Lower lobe of right lung (tissue), 2 donors: Measurements from ENCODE around the gene SLC6A2. TPM values are rescaled to one million over a fixed set of nuclear protein-coding genes. Genes with fewer than 3 reads are reported as not detected.

Experiments used
- ATAC-seq, 2 donors: fragments of 200-7000 bp; cut with Tn5 transposase; one replicate each; pipeline ENCODE4 v1.9.1; 2020 to 2022; ENCODE audit warnings: mild to moderate bottlenecking in 2 of 2, moderate library complexity in 2 of 2
- DNase-seq: peaks from one replicate; pipeline ENCODE4 v3.0.0-alpha.2; 2020
- H3K27ac ChIP-seq: fragments of 200-600 bp; one replicate; pipeline ENCODE4 v1.8.0; 2022
- H3K27me3 ChIP-seq: fragments of 200-600 bp; one replicate; pipeline ENCODE4 v1.8.0; 2022; ENCODE audit warnings: low read depth
- H3K36me3 ChIP-seq: fragments of 200-600 bp; one replicate; pipeline ENCODE4 v1.8.0; 2022; ENCODE audit warnings: mild to moderate bottlenecking
- H3K4me1 ChIP-seq: fragments of 200-600 bp; one replicate; pipeline ENCODE4 v1.8.0; 2022
- H3K4me3 ChIP-seq: fragments of 200-600 bp; one replicate; pipeline ENCODE4 v1.8.0; 2022; ENCODE audit warnings: mild to moderate bottlenecking
- H3K9me3 ChIP-seq: fragments of 200-600 bp; one replicate; pipeline ENCODE4 v1.8.0; 2022
- CTCF ChIP-seq: fragments of 200-600 bp; IDR thresholded peaks from one replicate; pipeline ENCODE4 v1.8.0; 2022; ENCODE audit warnings: antibody characterized with exemption, mild to moderate bottlenecking
- intact Hi-C: fragments of 100-400 bp; cut with DNase I; formaldehyde crosslinking; loops from one replicate; pipeline ENCODE4 v1.11.0; 2022
- total RNA-seq: library from RNA; stranded (reverse); fragmentation: NEBNext Ultra II Directional; extraction: Animal tissue kit (Norgen Biotek cat#: 25700); gene quantifications from one replicate; pipeline ENCODE4 v1.2.1, GENCODE V29; 2021
- donor health status: DM: no; HTN: yes; CAD: no; lungs with severe emphysema.

SLC6A2 gene
- total RNA-seq, 1 donor from 2014 or later: not detected

- Histone ChIP-seq H3K27ac (no peak overlapping the region), H3K27me3 (no peaks in the 10 kb centered on the region), H3K4me1 (no peaks in the 10 kb centered on the region), H3K9me3 (peaks cover 7% of the 10 kb centered on the region), H3K36me3 (no peaks in the 10 kb centered on the region), H3K4me3 (no peak overlapping the region)
- TF ChIP-seq CTCF: no peak
- DNase-seq: no peak
- no peak for ATAC-seq
- intact Hi-C loops: no loop called here
Measured at GRCh38 chr16:55687802-55688201, 32.0 kb downstream of the SLC6A2 start.

- no peak for DNase-seq
- no peaks in the 10 kb centered on the region for H3K36me3 ChIP-seq
- no peak for TF ChIP-seq CTCF
- no peaks in the 10 kb centered on the region for H3K27me3 ChIP-seq
- peaks cover 3% of the 10 kb centered on the region for H3K9me3 ChIP-seq
- H3K27ac ChIP-seq: no peak overlapping the region
- no peak overlapping the region for H3K4me3 ChIP-seq
- intact Hi-C loops: no loop called here
- ATAC-seq: no peak
- no peaks in the 10 kb centered on the region for H3K4me1 ChIP-seq
Measured at GRCh38 chr16:55690841-55691240, 35.1 kb downstream of the SLC6A2 start.

GRCh38 chr16:55691771-55692170 is 36.0 kb downstream of the SLC6A2 start:
- Histone ChIP-seq H3K27me3 (no peaks in the 10 kb centered on the region), H3K4me1 (no peaks in the 10 kb centered on the region), H3K4me3 (no peak overlapping the region), H3K27ac (no peak overlapping the region), H3K9me3 (no peaks in the 10 kb centered on the region), H3K36me3 (no peaks in the 10 kb centered on the region)
- intact Hi-C loops: no loop called here
- ATAC-seq: no peak
- no peak for TF ChIP-seq CTCF
- DNase-seq: no peak

GRCh38 chr16:55695595-55695994 is 39.8 kb downstream of the SLC6A2 start:
- DNase-seq (no peak), ATAC-seq (no peak)
- no peak overlapping the region for H3K27ac ChIP-seq
- intact Hi-C loops: no loop called here
- no peak for TF ChIP-seq CTCF
- no peaks in the 10 kb centered on the region for H3K27me3 ChIP-seq
- no peaks in the 10 kb centered on the region for H3K36me3 ChIP-seq
- no peaks in the 10 kb centered on the region for H3K4me1 ChIP-seq
- no peaks in the 10 kb centered on the region for H3K9me3 ChIP-seq
- no peak overlapping the region for H3K4me3 ChIP-seq

GRCh38 chr16:55697867-55698266 is 42.1 kb downstream of the SLC6A2 start:
- ATAC-seq (no peak), DNase-seq (no peak)
- H3K36me3 ChIP-seq: no peaks in the 10 kb centered on the region
- no peak overlapping the region for H3K27ac ChIP-seq
- H3K9me3 ChIP-seq: no peaks in the 10 kb centered on the region
- no peak for TF ChIP-seq CTCF
- no peaks in the 10 kb centered on the region for H3K4me1 ChIP-seq
- H3K27me3 ChIP-seq: no peaks in the 10 kb centered on the region
- intact Hi-C loops: no loop called here
- no peak overlapping the region for H3K4me3 ChIP-seq

- no peak for TF ChIP-seq CTCF
- no peaks in the 10 kb centered on the region for H3K36me3 ChIP-seq
- intact Hi-C loops: no loop called here
- no peak for DNase-seq
- no peak overlapping the region for H3K27ac ChIP-seq
- H3K4me1 ChIP-seq: no peaks in the 10 kb centered on the region
- no peaks in the 10 kb centered on the region for H3K27me3 ChIP-seq
- ATAC-seq: no peak
- H3K4me3 ChIP-seq: no peak overlapping the region
- H3K9me3 ChIP-seq: no peaks in the 10 kb centered on the region
Measured at GRCh38 chr16:55698331-55698730, 42.5 kb downstream of the SLC6A2 start.
